CD4-positive, alpha-beta T cell treated with Interleukin-6 for 4 hours (primary cell): Measurements from ENCODE around the gene CHST13.

ENCODE experiments used
- DNase-seq: peaks from one replicate; pipeline ENCODE4 v3.0.0-alpha.2; 2020; ENCODE audit warnings: mixed read lengths

Gene CHST13

GRCh38 chr3:126510308-126510910 is 13.5 kb upstream of the CHST13 start:
- no peak for DNase-seq

- DNase-seq, result no peak
Observed at GRCh38 chr3:126511291-126511690, 12.7 kb upstream of the CHST13 start.

GRCh38 chr3:126512026-126512425 is 11.9 kb upstream of the CHST13 start:
- DNase-seq, result no peak

GRCh38 chr3:126512916-126513650 is 10.9 kb upstream of the CHST13 start:
- no peak for DNase-seq

GRCh38 chr3:126514161-126514560 is 9.8 kb upstream of the CHST13 start:
- DNase-seq, result no peak

- no peak for DNase-seq
Observed at GRCh38 chr3:126515066-126515706, 8.8 kb upstream of the CHST13 start.

GRCh38 chr3:126516152-126516935 is 7.6 kb upstream of the CHST13 start:
- DNase-seq, result no peak

- no peak for DNase-seq
Observed at GRCh38 chr3:126516936-126517290, 7.0 kb upstream of the CHST13 start.

GRCh38 chr3:126517291-126517951 is 6.5 kb upstream of the CHST13 start, which contains the start of gene UROC1:
Gene UROC1 (minus strand): TSS chr3:126517773. CDS start chr3:126517719, 54 bp downstream.
- DNase-seq, result no peak

GRCh38 chr3:126517986-126518778 is 5.8 kb upstream of the CHST13 start:
- DNase-seq, result no peak

GRCh38 chr3:126518779-126519177 is 5.2 kb upstream of the CHST13 start:
- DNase-seq, result no peak

GRCh38 chr3:126519506-126520455 is 4.2 kb upstream of the CHST13 start:
- DNase-seq, result no peak

- DNase-seq, result no peak
Observed at GRCh38 chr3:126521122-126521891, 2.6 kb upstream of the CHST13 start.

GRCh38 chr3:126522363-126522788 is 1.6 kb upstream of the CHST13 start:
- peak; percentile 47 for DNase-seq

- no peak for DNase-seq
Observed at GRCh38 chr3:126524429-126524988, 554 bp downstream of the CHST13 start.

- no peak for DNase-seq
Observed at GRCh38 chr3:126525091-126525852, 1.3 kb downstream of the CHST13 start.

GRCh38 chr3:126525853-126526667 is 2.1 kb downstream of the CHST13 start:
- DNase-seq, result no peak

GRCh38 chr3:126526668-126527005 is 2.7 kb downstream of the CHST13 start:
- no peak for DNase-seq
